GM23248 (cell line): ENCODE measurements around the gene APLP2. TPM values are rescaled to one million over a fixed set of nuclear protein-coding genes. Genes with fewer than 3 reads are reported as not detected.

Experiments
- DNase-seq: peaks from one replicate; pipeline ENCODE4 v3.0.0-alpha.2; 2015
- H2AFZ ChIP-seq: fragments of 200-600 bp; sonication (generic); 2 replicates; pipeline ENCODE4 v1.6.1; 2016; ENCODE audit warnings: antibody characterized with exemption
- H3F3A ChIP-seq: fragments of 200-600 bp; sonication (generic); 2 replicates; pipeline ENCODE4 v1.6.1; 2016; ENCODE audit warnings: mild to moderate bottlenecking, antibody characterized with exemption, mixed run types; ENCODE audit not compliant: insufficient read depth
- H3K27ac ChIP-seq: fragments of 200-600 bp; sonication (generic); 2 replicates; pipeline ENCODE4 v1.5.1; 2016; ENCODE audit warnings: mild to moderate bottlenecking
- H3K27me3 ChIP-seq: fragments of 200-600 bp; sonication (generic); replicated peaks from 2 replicates; pipeline ENCODE4 v1.6.1; 2016; ENCODE audit warnings: mild to moderate bottlenecking; ENCODE audit not compliant: insufficient read depth
- H3K36me3 ChIP-seq: fragments of 200-600 bp; sonication (generic); 2 replicates; pipeline ENCODE4 v1.6.1; 2016; ENCODE audit warnings: low read depth, mild to moderate bottlenecking
- H3K4me1 ChIP-seq: fragments of 200-600 bp; sonication (generic); 2 replicates; pipeline ENCODE4 v1.6.1; 2016; ENCODE audit warnings: mild to moderate bottlenecking; ENCODE audit not compliant: insufficient read depth
- H3K4me2 ChIP-seq: fragments of 200-600 bp; sonication (generic); one replicate; pipeline ENCODE4 v1.6.1; 2016; ENCODE audit warnings: mild to moderate bottlenecking; ENCODE audit not compliant: unreplicated experiment
- H3K4me3 ChIP-seq: fragments of 200-600 bp; sonication (generic); 2 replicates; pipeline ENCODE4 v1.5.1; 2016; ENCODE audit warnings: mild to moderate bottlenecking
- H3K79me2 ChIP-seq: fragments of 200-600 bp; sonication (generic); 2 replicates; pipeline ENCODE4 v1.6.1; 2016; ENCODE audit warnings: mild to moderate bottlenecking; ENCODE audit not compliant: insufficient read depth
- H3K9ac ChIP-seq: fragments of 200-600 bp; sonication (generic); 2 replicates; pipeline ENCODE4 v1.6.1; 2016; ENCODE audit warnings: mild to moderate bottlenecking
- H3K9me2 ChIP-seq: fragments of 200-600 bp; sonication (generic); 2 replicates; pipeline ENCODE4 v1.6.1; 2016; ENCODE audit warnings: mixed run types, mild to moderate bottlenecking, moderate library complexity; ENCODE audit not compliant: insufficient read depth
- H3K9me3 ChIP-seq: fragments of 200-600 bp; sonication (generic); one replicate; pipeline ENCODE4 v1.6.1; 2017; ENCODE audit warnings: low read depth
- H4K20me1 ChIP-seq: fragments of 200-600 bp; sonication (generic); 2 replicates; pipeline ENCODE4 v1.6.0; 2016; ENCODE audit not compliant: insufficient read depth
- EZH2 ChIP-seq: fragments of 200-600 bp; sonication (generic); IDR thresholded peaks from 2 replicates; pipeline ENCODE4 v1.6.1; 2018; ENCODE audit warnings: antibody characterized with exemption, mild to moderate bottlenecking; ENCODE audit not compliant: insufficient read depth, poor library complexity, severe bottlenecking
- EZH2phosphoT487 ChIP-seq: fragments of 200-600 bp; sonication (generic); IDR thresholded peaks from 2 replicates; pipeline ENCODE4 v1.6.1; 2018; ENCODE audit warnings: antibody characterized with exemption, moderate library complexity, mild to moderate bottlenecking, low read depth; ENCODE audit not compliant: insufficient read depth
- WGBS, 2 experiments: methylation state at CpG; one replicate each; pipeline ENCODE4 v1.1.6; 2015 to 2017; ENCODE audit warnings: low lambda C conversion rate in 2 of 2, low coverage in 1 of 2; ENCODE audit errors: missing lambda C conversion rate in 2 of 2; 5-methylcytosine and 5-hydroxymethylcytosine counted together
- in situ Hi-C: fragments of 300-500 bp; cut with MboI; formaldehyde crosslinking; loops from 2 replicates; pipeline ENCODE4 v1.15.0; 2020
- polyA plus RNA-seq: library from polyadenylated mRNA; unstranded; fragments of >200 nt; fragmentation: Nextera tagmentation; extraction: Ambion mirVana; gene quantifications from 2 replicates; pipeline ENCODE4 v1.2.1, GENCODE V29; 2016
- total RNA-seq: library from RNA; depleted of rRNA; stranded (reverse); fragments of >200 nt; shearing (Covaris generic); gene quantifications from 2 replicates; pipeline ENCODE4 v1.2.3, GENCODE V29; 2014

APLP2 gene
- total and polyA plus RNA-seq, 2 experiments from 2014 or later, result 377 to 390 TPM

- Histone ChIP-seq H3K27ac (no peak overlapping the region), H3K9me3 (no peaks in the 10 kb centered on the region), H2AFZ (no peak overlapping the region), H3K4me3 (no peak overlapping the region), H4K20me1 (no peaks in the 10 kb centered on the region), H3K9me2 (no peaks in the 10 kb centered on the region), H3F3A (no peaks in the 10 kb centered on the region), H3K9ac (no peak overlapping the region), H3K27me3 (no peaks in the 10 kb centered on the region; the same call in 1 of the 2 replicates), H3K4me1 (no peaks in the 10 kb centered on the region), H3K4me2 (no peak overlapping the region), H3K79me2 (no peaks in the 10 kb centered on the region), H3K36me3 (no peaks in the 10 kb centered on the region)
- TF ChIP-seq EZH2phosphoT487, result no peak
- DNase-seq, result no peak
- WGBS, 2 experiments, result 33 to 37% methylated on average over 5 of the region's 5 CpGs
- in situ Hi-C loops, result no loop called here
Measured at GRCh38 chr11:130175898-130176297, 106.2 kb downstream of the APLP2 start.

- WGBS, 2 experiments, result 82 to 86% methylated on average over 10 of the region's 10 CpGs
- in situ Hi-C loops, result no loop called here
- Histone ChIP-seq H3F3A (no peaks in the 10 kb centered on the region; the same call in 1 of the 2 replicates), H3K4me1 (peaks cover 9% of the 10 kb centered on the region), H3K9me2 (no peaks in the 10 kb centered on the region), H3K27me3 (no peaks in the 10 kb centered on the region), H3K27ac (no peak overlapping the region), H3K4me2 (no peak overlapping the region), H3K4me3 (no peak overlapping the region), H3K36me3 (no peaks in the 10 kb centered on the region), H4K20me1 (no peaks in the 10 kb centered on the region), H3K9ac (no peak overlapping the region), H3K9me3 (no peaks in the 10 kb centered on the region), H3K79me2 (no peaks in the 10 kb centered on the region), H2AFZ (no peak overlapping the region)
- TF ChIP-seq EZH2 (no peak), EZH2phosphoT487 (no peak)
- DNase-seq, result no peak
Measured at GRCh38 chr11:130177782-130178181, 108.1 kb downstream of the APLP2 start.

GRCh38 chr11:130178441-130179339 lies 109.0 kb downstream of the APLP2 start:
- Histone ChIP-seq H3K79me2 (no peaks in the 10 kb centered on the region), H3K9me3 (no peaks in the 10 kb centered on the region), H3K4me1 (peaks cover 9% of the 10 kb centered on the region), H3K4me3 (no peak overlapping the region), H4K20me1 (no peaks in the 10 kb centered on the region), H3F3A (no peaks in the 10 kb centered on the region; the same call in 1 of the 2 replicates), H3K27me3 (0 out of 2 replicates have a peak, but pooled peaks cover 2% of the 10 kb centered on the region), H3K4me2 (no peak overlapping the region), H3K36me3 (no peaks in the 10 kb centered on the region), H3K9me2 (no peaks in the 10 kb centered on the region), H2AFZ (no peak overlapping the region), H3K9ac (no peak overlapping the region), H3K27ac (no peak overlapping the region)
- in situ Hi-C loops, result no loop called here
- 47 to 50% methylated on average over 15 to 16 of the region's 16 CpGs for WGBS, 2 experiments
- DNase-seq, result no peak
- TF ChIP-seq EZH2 (no peak), EZH2phosphoT487 (no peak)

- Histone ChIP-seq H3K4me3 (no peak overlapping the region), H3K9ac (no peak overlapping the region), H3K36me3 (no peaks in the 10 kb centered on the region), H3K79me2 (no peaks in the 10 kb centered on the region), H3K9me2 (no peaks in the 10 kb centered on the region), H3K4me1 (peaks cover 9% of the 10 kb centered on the region), H3K27ac (no peak overlapping the region), H4K20me1 (no peaks in the 10 kb centered on the region), H2AFZ (no peak overlapping the region), H3K4me2 (no peak overlapping the region), H3F3A (no peaks in the 10 kb centered on the region; the same call in 1 of the 2 replicates), H3K9me3 (no peaks in the 10 kb centered on the region), H3K27me3 (peaks cover 9% of the 10 kb centered on the region; the same call in 1 of the 2 replicates)
- WGBS, 2 experiments, result 87% methylated on average over 21 of the region's 21 CpGs
- TF ChIP-seq EZH2, result no peak
- no peak for TF ChIP-seq EZH2phosphoT487
- no peak for DNase-seq
- in situ Hi-C loops, result no loop called here
Measured at GRCh38 chr11:130179396-130180306, 110.0 kb downstream of the APLP2 start.
